ENCODE measurements around the gene RAP1GDS1.

RAP1GDS1 gene

DNA sequence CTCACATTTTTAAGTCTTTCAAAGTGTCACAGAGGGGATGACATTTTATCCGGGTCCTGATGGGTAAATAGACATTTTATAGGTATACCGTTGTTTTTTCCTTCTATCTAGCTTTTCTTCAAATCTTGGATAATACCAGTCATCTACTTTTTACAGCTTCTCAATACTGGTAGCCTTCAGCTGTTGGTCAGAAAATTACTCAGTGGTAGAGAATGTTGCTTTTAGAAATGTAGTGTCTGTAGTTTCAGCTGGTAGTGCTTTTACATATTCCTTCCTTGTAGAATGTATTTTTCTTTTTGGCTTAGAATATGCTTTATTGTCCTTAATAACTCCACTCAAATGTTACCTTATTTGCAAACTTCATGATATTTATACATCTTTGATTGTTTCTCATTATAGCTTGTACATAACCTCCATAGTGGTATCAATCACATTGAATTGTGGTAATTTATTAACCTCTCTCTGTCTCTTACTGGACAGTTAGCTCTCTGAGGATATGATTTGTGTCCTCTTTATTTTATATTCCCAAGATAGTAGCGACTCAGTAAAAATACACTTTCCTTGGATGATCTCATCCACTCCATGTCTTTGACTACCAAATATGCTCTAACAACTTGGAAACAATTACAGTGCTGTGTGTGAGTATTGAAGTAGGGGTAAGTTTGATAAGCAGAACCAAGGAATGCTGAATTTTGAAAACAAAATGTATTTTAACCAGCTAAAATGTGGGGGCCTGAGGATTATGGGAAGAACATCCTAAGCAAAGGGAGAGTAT, 53.8 kb downstream of the RAP1GDS1 start:
- TF ChIP-seq, protein P1, sequence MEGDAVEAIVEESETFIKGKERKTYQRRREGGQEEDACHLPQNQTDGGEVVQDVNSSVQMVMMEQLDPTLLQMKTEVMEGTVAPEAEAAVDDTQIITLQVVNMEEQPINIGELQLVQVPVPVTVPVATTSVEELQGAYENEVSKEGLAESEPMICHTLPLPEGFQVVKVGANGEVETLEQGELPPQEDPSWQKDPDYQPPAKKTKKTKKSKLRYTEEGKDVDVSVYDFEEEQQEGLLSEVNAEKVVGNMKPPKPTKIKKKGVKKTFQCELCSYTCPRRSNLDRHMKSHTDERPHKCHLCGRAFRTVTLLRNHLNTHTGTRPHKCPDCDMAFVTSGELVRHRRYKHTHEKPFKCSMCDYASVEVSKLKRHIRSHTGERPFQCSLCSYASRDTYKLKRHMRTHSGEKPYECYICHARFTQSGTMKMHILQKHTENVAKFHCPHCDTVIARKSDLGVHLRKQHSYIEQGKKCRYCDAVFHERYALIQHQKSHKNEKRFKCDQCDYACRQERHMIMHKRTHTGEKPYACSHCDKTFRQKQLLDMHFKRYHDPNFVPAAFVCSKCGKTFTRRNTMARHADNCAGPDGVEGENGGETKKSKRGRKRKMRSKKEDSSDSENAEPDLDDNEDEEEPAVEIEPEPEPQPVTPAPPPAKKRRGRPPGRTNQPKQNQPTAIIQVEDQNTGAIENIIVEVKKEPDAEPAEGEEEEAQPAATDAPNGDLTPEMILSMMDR (IDR thresholded peaks at IDR 0.05): no peak

DNA sequence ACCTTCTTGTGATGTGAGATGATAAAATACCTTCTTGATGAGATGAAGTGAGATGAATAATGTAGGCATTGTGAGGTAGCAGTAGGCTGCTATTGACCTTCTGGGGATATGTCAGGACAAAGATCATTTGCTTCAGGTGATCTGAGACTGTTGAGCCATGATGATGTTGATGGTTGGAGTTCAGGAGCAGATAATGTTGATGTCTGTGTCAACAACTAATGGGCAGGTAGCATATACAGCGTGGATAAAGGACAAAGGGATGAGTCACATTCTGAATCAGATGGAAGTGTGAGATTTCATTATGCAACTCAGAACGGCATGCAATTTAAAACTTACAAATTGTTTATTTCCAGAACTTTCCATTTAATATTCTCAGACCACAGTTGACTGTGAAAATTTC, 57.3 kb downstream of the RAP1GDS1 start:
- TF ChIP-seq, protein P1 (IDR thresholded peaks at IDR 0.05): no peak

DNA sequence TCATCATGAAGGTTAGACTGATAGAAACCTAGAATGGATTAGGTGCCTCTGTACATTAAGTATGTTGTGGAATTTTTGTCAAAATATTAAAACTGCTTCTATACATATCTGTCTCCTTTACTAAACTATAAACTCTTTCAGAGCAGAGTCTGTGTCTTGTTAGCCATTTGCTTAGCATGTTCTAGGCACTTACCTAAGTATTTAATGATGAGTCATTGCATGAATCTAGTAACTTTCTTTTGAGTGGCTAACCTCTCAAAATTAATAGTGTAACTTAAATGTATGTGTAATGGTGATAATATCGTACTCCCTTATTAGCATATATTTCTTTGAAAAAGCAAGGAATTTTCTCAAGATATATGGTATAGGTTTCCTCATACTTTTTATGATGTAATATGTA, 57.8 kb downstream of the RAP1GDS1 start:
- TF ChIP-seq, protein P1 (IDR thresholded peaks at IDR 0.05): no peak

DNA sequence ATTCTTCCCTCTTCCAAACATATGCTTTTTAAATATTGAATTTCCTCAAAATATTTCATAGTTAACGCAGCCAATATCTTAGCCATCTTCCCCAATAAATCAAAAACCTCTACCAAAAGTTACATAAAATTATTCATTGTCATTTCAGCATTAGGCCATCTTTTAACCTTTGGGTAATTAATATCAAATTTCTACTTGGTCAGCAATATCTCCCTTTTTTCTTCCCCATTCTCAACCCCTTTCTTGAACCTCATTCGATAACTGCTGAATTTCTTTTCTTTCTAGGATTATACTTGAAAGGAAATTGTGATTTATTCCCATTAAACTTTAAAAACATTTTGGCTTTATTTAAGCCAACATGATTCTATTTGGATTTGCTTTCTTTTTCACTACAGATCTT, 65.0 kb downstream of the RAP1GDS1 start:
- TF ChIP-seq, protein P1 (IDR thresholded peaks at IDR 0.05): no peak

DNA sequence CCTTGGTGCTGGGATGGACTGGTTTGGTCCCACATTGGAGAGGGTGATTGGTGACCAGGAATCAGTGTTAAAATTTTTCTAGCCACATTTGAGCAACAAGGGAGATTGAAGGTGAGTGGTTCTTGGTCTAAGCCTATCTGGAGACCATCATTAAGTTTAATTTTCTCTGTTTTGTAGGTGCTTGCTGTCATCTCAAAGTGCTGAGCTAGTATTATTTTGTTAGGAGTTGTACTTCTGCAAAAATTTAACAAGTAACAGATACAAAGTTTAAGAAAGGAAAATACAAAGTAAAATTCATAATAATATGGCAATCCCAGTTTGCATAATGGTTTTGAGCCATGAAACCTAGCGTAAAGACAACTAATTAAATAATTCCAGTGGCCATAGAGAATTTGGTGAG, 66.5 kb downstream of the RAP1GDS1 start:
- TF ChIP-seq, protein P1 (IDR thresholded peaks at IDR 0.05): no peak

DNA sequence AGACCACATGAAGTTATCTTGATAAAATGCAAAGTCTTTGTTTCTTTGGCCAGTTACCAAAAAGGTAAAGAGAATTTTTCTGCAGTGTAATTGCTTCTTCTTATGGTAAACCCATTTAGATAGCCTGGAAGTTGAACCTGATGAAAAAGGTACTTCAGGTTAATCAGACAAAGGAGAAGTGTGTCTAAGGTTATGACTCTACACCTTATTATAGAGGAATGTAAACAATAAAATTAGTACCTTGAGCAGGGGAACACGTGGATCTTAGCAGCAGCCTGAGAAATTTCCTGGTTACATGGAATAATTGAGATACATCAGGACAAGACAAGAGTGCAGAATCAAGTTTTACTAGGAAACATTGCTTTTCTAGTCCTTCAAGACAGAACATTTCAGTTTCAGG, 70.8 kb downstream of the RAP1GDS1 start:
- TF ChIP-seq, protein P1 (IDR thresholded peaks at IDR 0.05): no peak

DNA sequence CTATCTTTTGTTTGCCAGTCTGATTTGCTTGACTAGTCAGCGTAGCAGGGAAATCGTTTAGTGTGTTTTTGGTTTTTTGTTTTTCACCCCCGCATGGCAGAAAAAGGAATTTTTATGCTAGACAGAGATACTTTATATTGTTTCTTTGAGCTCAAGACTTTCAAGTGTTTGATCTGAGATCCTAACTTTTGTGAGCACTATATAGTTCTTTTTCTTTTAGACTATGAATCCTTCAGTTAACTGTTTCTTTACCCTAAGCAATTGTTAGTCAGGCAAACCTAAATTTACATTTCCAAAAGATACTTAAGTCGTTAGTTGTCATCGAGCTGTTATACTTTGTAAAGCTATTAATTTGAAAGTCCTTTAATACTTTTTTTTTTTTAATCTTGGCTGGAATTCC, 73.3 kb downstream of the RAP1GDS1 start:
- TF ChIP-seq, protein P1 (IDR thresholded peaks at IDR 0.05): no peak
